Esophagus muscularis mucosa (tissue), 4 donors: ENCODE measurements around the gene HMBS. TPM values are rescaled to one million over a fixed set of nuclear protein-coding genes. Genes with fewer than 3 reads are reported as not detected.
A peak's percentile ranks its signal among the peaks of the same experiment; 100 is the strongest.

Experiments used
- DNase-seq: peaks from one replicate; pipeline ENCODE4 v3.0.0-alpha.2; 2017; ENCODE audit errors: extremely low spot score
- H3K27ac ChIP-seq, 4 donors: fragments of 200-600 bp; sonication (generic); replicated peaks in 1 of 4; 1 replicate in 3 of 4; 2 replicates in 1 of 4; pipeline ENCODE4 v1.5.1; 2016 to 2019; ENCODE audit warnings: mild to moderate bottlenecking in 1 of 4
- H3K27me3 ChIP-seq, 4 donors: fragments of 200-600 bp; sonication (generic); one replicate each; pipeline versions ENCODE4 v1.5.1 to v1.6.0; 2016 to 2019
- H3K36me3 ChIP-seq, 4 donors: fragments of 200-600 bp; sonication (generic); one replicate each; pipeline ENCODE4 v1.5.1; 2016 to 2019
- H3K4me1 ChIP-seq, 4 donors: fragments of 200-600 bp; sonication (generic); one replicate each; pipeline ENCODE4 v1.5.1; 2016 to 2019
- H3K4me3 ChIP-seq, 4 donors: fragments of 200-600 bp; sonication (generic); 1 replicate in 2 of 4; 2 replicates in 2 of 4; pipeline ENCODE4 v1.5.1; 2016 to 2019; ENCODE audit warnings: mild to moderate bottlenecking in 4 of 4, moderate library complexity in 1 of 4
- H3K9me3 ChIP-seq, 4 donors: fragments of 200-600 bp; sonication (generic); 1 replicate in 3 of 4; 2 replicates in 1 of 4; pipeline ENCODE4 v1.5.1; 2016 to 2019
- CTCF ChIP-seq, 3 experiments: fragments of 200-600 bp in 2 of 3; fragments of 450-650 bp in 1 of 3; sonication (generic) in 2 of 3; IDR thresholded peaks; one replicate each; pipeline ENCODE4 v1.5.1; 2017 to 2019; ENCODE audit warnings: antibody characterized with exemption in 3 of 3, mild to moderate bottlenecking in 2 of 3, moderate library complexity in 1 of 3
- EP300 ChIP-seq: sonication (generic); formaldehyde crosslinking; IDR thresholded peaks from one replicate; pipeline ENCODE4 v1.6.1; 2017; ENCODE audit warnings: antibody characterized with exemption
- POLR2A ChIP-seq: fragments of 450-650 bp; IDR thresholded peaks from one replicate; pipeline ENCODE4 v1.6.1; 2017; ENCODE audit warnings: antibody characterized with exemption, moderate library complexity, mild to moderate bottlenecking, low read depth
- POLR2AphosphoS5 ChIP-seq, 2 donors: sonication (generic); formaldehyde crosslinking; IDR thresholded peaks; one replicate each; pipeline ENCODE4 v1.6.1; 2017; ENCODE audit warnings: antibody characterized with exemption in 2 of 2
- WGBS: methylation state at CpG from one replicate; pipeline ENCODE4 v1.1.5; 2018; 5-methylcytosine and 5-hydroxymethylcytosine counted together
- intact Hi-C: fragments of 100-400 bp; cut with DNase I; formaldehyde crosslinking; loops from one replicate; pipeline ENCODE4 v1.15.1; 2023
- total RNA-seq, 4 donors: library from RNA; depleted of rRNA; stranded (reverse); fragments of >200 nt; gene quantifications; one replicate each; pipeline versions ENCODE4 v1.1.0 to v1.2.1, GENCODE V29; 2016

HMBS gene
- total RNA-seq, 4 donors from 2014 or later, result 3.1 to 7.8 (median 6.1) TPM

- DNase-seq, result no peak
- Histone ChIP-seq H3K36me3 (peaks cover 21 to 36% (median 36%) of the 10 kb centered on the region in 4 donors), H3K4me1 (peaks cover 23 to 39% (median 38%) of the 10 kb centered on the region in 4 donors), H3K27me3 (no peaks in the 10 kb centered on the region), H3K9me3 (no peaks in the 10 kb centered on the region), H3K4me3 (peak overlapping the region; percentile 86 to 99 (median 98)), H3K27ac (no peak overlapping the region)
- TF ChIP-seq EP300 (no peak), POLR2AphosphoS5 (IDR thresholded peaks at IDR 0.05) (no peak), POLR2A (no peak), CTCF (IDR thresholded peaks at IDR 0.05) (no peak)
- WGBS, result 73% methylated on average over 2 of the region's 2 CpGs
- intact Hi-C loops, result no loop called here
Measured at GRCh38 chr11:119108857-119109221, 24.2 kb downstream of the HMBS start.

GRCh38 chr11:119109843-119110242, 25.2 kb downstream of the HMBS start:
- Histone ChIP-seq H3K27ac (no peak overlapping the region), H3K4me3 (no peak overlapping the region), H3K27me3 (no peaks in the 10 kb centered on the region), H3K9me3 (no peaks in the 10 kb centered on the region), H3K36me3 (peaks cover 31 to 46% (median 45%) of the 10 kb centered on the region in 4 donors), H3K4me1 (peaks cover 23 to 38% (median 37%) of the 10 kb centered on the region in 4 donors)
- no peak for TF ChIP-seq POLR2A
- no peak for TF ChIP-seq POLR2AphosphoS5 (IDR thresholded peaks at IDR 0.05)
- no peak for TF ChIP-seq EP300
- TF ChIP-seq CTCF (IDR thresholded peaks at IDR 0.05), result no peak
- intact Hi-C loops, result no loop called here
- 100% methylated on average over 1 of the region's 3 CpGs for WGBS
- no peak for DNase-seq

GRCh38 chr11:119110439-119110838, 25.8 kb downstream of the HMBS start:
- Histone ChIP-seq H3K27ac (no peak overlapping the region), H3K36me3 (peaks cover 33 to 52% (median 49%) of the 10 kb centered on the region in 4 donors), H3K9me3 (no peaks in the 10 kb centered on the region), H3K4me1 (peaks cover 23 to 38% (median 37%) of the 10 kb centered on the region in 4 donors), H3K4me3 (no peak overlapping the region), H3K27me3 (no peaks in the 10 kb centered on the region)
- 82% methylated on average over 4 of the region's 10 CpGs for WGBS
- no peak for DNase-seq
- TF ChIP-seq POLR2A, result no peak
- TF ChIP-seq CTCF (IDR thresholded peaks at IDR 0.05), result no peak
- no peak for TF ChIP-seq EP300
- no peak for TF ChIP-seq POLR2AphosphoS5 (IDR thresholded peaks at IDR 0.05)
- intact Hi-C loops, result no loop called here

- H3K36me3 ChIP-seq, result peaks cover 33 to 62% (median 59%) of the 10 kb centered on the region in 4 donors
- TF ChIP-seq EP300, result no peak
- no peak for TF ChIP-seq POLR2A
- no peak for TF ChIP-seq CTCF (IDR thresholded peaks at IDR 0.05)
- H3K4me3 ChIP-seq, result no peak overlapping the region
- H3K27me3 ChIP-seq, result no peaks in the 10 kb centered on the region
- no peak overlapping the region for H3K27ac ChIP-seq
- DNase-seq, result no peak
- intact Hi-C loops, result no loop called here
- no peaks in the 10 kb centered on the region for H3K9me3 ChIP-seq
- 94% methylated on average over 7 of the region's 11 CpGs for WGBS
- H3K4me1 ChIP-seq, result peaks cover 18 to 32% (median 31%) of the 10 kb centered on the region in 4 donors
Measured at GRCh38 chr11:119111361-119111925, 26.8 kb downstream of the HMBS start.
